VCaP (cell line): ENCODE data around the gene ENO3.
"Not testable (repeated sequence)": the region's sequence is repeated elsewhere in the genome, so short reads cannot be mapped to it uniquely, and the experiment has no call there.

Source experiments
- H3K27ac ChIP-seq: fragments of 450-650 bp; 2 replicates; pipeline ENCODE4 v1.5.1; 2017
- CTCF ChIP-seq: fragments of 450-650 bp; conservative IDR thresholded peaks from 2 replicates; pipeline ENCODE4 v1.5.1; 2017; ENCODE audit warnings: mild to moderate bottlenecking, moderate library complexity

Gene ENO3

GRCh38 chr17:4913994-4914393 lies 36.9 kb upstream of the ENO3 start:
- no peak overlapping the region for H3K27ac ChIP-seq

GRCh38 chr17:4914551-4914950 lies 36.4 kb upstream of the ENO3 start:
- not testable (repeated sequence) for H3K27ac ChIP-seq

More at GRCh38 chr17:4913994-4914393, 36.9 kb upstream of the ENO3 start:
- TF ChIP-seq CTCF, result no peak

- no peak for TF ChIP-seq CTCF
- no peak overlapping the region for H3K27ac ChIP-seq
Observed at GRCh38 chr17:4919511-4920047, 31.3 kb upstream of the ENO3 start.

GRCh38 chr17:4920351-4921048 lies 30.4 kb upstream of the ENO3 start:
- H3K27ac ChIP-seq, result no peak overlapping the region
- TF ChIP-seq CTCF, result no peak

GRCh38 chr17:4921320-4921719 lies 29.6 kb upstream of the ENO3 start:
- TF ChIP-seq CTCF, result no peak
- no peak overlapping the region for H3K27ac ChIP-seq

GRCh38 chr17:4926577-4927335 lies 24.2 kb upstream of the ENO3 start:
- not testable (repeated sequence) for H3K27ac ChIP-seq

GRCh38 chr17:4928881-4929280 lies 22.0 kb upstream of the ENO3 start:
- no peak overlapping the region for H3K27ac ChIP-seq
- no peak for TF ChIP-seq CTCF

- no peak for TF ChIP-seq CTCF
- H3K27ac ChIP-seq, result no peak within 1 kb of the TSS
Observed at GRCh38 chr17:4931963-4932362, 19.0 kb upstream of the ENO3 start, which contains the start of gene GP1BA. Gene GP1BA (plus strand): TSS chr17:4932277. CDS start chr17:4932605, 328 bp downstream.
